Mesothelial cell of epicardium (in vitro differentiated cells): ENCODE measurements around the gene ERCC6L2. TPM values are rescaled to one million over a fixed set of nuclear protein-coding genes. Genes with fewer than 3 reads are reported as not detected.

Experiments used
- DNase-seq, 2 experiments: peaks; one replicate each; pipeline ENCODE4 v3.0.0; 2021; ENCODE audit warnings: low spot score in 2 of 2; ENCODE audit not compliant: unreplicated experiment in 2 of 2
- H3K27ac Mint-ChIP-seq: 2 replicates; pipeline ENCODE4 v1.8.0; 2021; ENCODE audit warnings: mixed read lengths
- H3K27me3 Mint-ChIP-seq: 2 replicates; pipeline ENCODE4 v1.8.0; 2021; ENCODE audit warnings: low read depth, mixed read lengths
- H3K36me3 Mint-ChIP-seq: 2 replicates; pipeline ENCODE4 v1.8.0; 2021; ENCODE audit warnings: mixed read lengths
- H3K4me1 Mint-ChIP-seq: 2 replicates; pipeline ENCODE4 v1.8.0; 2021; ENCODE audit warnings: mixed read lengths
- H3K4me3 Mint-ChIP-seq: 2 replicates; pipeline ENCODE4 v1.8.0; 2021; ENCODE audit warnings: mild to moderate bottlenecking, moderate library complexity, mixed read lengths
- H3K9me3 Mint-ChIP-seq: 2 replicates; pipeline ENCODE4 v1.8.0; 2021; ENCODE audit warnings: mixed read lengths
- CTCF ChIP-seq: fragments of 200-600 bp; sonication (generic); IDR thresholded peaks from one replicate; pipeline ENCODE4 v1.5.0; 2021; ENCODE audit warnings: antibody characterized with exemption; ENCODE audit not compliant: unreplicated experiment
- total RNA-seq: library from RNA; stranded (reverse); gene quantifications from 3 replicates; pipeline ENCODE4 v1.2.1, GENCODE V29; 2021

ERCC6L2 gene
- total RNA-seq, 1 donor from 2014 or later, result 63.1 TPM

- no peak for DNase-seq
- Mint-ChIP-seq H3K4me3 (no peak overlapping the region), H3K4me1 (no peaks in the 10 kb centered on the region), H3K9me3 (peaks cover 25% of the 10 kb centered on the region), H3K36me3 (peaks cover 27% of the 10 kb centered on the region), H3K27ac (no peak overlapping the region), H3K27me3 (no peaks in the 10 kb centered on the region)
- no peak for TF ChIP-seq CTCF
Observed at GRCh38 chr9:95864852-95865580, 10.5 kb upstream of the ERCC6L2 start.

DNA sequence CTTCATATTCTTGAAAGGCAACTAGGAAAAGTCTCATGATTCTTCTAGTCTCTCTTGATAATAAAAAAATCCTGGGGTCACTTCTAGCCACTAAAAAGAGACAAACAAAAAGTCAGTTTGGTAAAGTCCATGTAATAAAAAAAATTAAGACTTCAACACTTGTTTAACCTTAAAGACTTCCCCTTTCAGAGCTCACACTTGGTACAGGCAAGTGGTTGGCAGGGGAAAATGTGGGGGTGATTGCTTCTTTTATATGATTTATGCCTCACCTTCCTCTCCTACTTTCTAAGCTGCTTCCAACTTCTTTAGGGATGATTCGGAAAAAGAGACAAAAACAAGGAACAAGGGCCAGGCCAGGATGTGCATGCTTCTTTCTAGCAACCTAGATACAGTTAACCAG is 5.1 kb upstream of the ERCC6L2 start:
- Mint-ChIP-seq H3K9me3 (peaks cover 8% of the 10 kb centered on the region), H3K36me3 (peaks cover 32% of the 10 kb centered on the region), H3K27me3 (no peaks in the 10 kb centered on the region), H3K4me1 (peaks cover 17% of the 10 kb centered on the region), H3K4me3 (no peak overlapping the region), H3K27ac (no peak overlapping the region)
- DNase-seq, result no peak
- TF ChIP-seq CTCF, result no peak

DNA sequence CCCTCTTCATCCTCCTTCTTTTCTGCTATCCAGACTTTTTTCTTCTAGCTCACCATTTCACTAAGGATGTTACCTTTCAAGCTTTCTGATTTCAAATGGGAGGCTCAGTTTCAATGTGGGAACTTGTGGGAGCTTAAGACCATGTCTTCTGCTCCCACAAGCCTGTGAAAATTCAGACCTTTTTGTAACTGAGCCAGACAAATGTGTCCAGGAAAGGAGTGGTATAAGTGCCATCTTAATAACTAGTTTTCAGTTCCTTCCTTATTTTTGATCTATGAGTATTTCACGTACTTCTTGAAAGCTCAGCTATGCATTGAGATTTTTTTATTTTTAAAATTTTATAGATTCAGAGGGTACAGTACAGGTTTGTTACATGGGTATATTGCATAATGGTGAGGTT is 4.6 kb upstream of the ERCC6L2 start:
- Mint-ChIP-seq H3K27me3 (no peaks in the 10 kb centered on the region), H3K27ac (no peak overlapping the region), H3K9me3 (peaks cover 8% of the 10 kb centered on the region), H3K4me1 (peaks cover 17% of the 10 kb centered on the region), H3K4me3 (no peak overlapping the region), H3K36me3 (peaks cover 32% of the 10 kb centered on the region)
- TF ChIP-seq CTCF, result no peak
- no peak for DNase-seq

DNA sequence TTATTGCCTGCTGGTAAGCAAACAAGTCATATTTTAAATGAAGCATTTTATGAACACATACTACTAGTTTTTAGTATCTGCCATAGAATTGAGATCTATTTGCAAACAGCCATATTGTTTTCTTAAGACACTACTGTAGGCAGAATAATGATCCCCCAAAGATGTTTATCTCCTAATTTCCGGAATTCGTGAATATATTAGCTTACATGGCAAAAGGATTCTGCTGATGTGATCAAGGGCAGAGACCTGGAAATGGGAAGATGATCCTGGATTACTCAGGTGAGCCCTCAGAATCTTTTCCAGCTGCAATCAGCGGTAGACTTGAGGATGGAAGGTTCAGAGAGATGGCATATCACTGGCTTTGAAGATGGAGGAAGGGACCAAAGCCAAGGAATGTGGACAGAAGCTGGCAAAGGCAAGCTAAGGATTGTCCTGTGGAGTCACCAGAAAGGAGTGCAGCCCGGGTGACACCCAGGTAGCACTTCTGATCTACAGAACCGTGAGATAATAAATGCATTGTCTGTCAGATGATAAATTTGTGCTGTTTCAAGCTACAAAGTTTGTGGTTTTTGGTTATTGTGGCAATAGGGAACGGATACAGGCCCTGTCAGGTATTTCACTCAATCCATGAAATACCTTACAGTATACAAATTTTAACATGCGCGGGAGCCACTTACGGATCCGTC is 1.0 kb upstream of the ERCC6L2 start:
- peaks cover 33% of the 10 kb centered on the region for H3K36me3 Mint-ChIP-seq
- no peak overlapping the region for H3K4me3 Mint-ChIP-seq
- H3K4me1 Mint-ChIP-seq, result peaks cover 24% of the 10 kb centered on the region
- no peaks in the 10 kb centered on the region for H3K27me3 Mint-ChIP-seq
- no peak for DNase-seq
- H3K27ac Mint-ChIP-seq, result no peak overlapping the region
- peaks cover 14% of the 10 kb centered on the region for H3K9me3 Mint-ChIP-seq
- no peak for TF ChIP-seq CTCF

- Mint-ChIP-seq H3K36me3 (peaks cover 30% of the 10 kb centered on the region), H3K4me1 (peaks cover 28% of the 10 kb centered on the region), H3K27me3 (no peaks in the 10 kb centered on the region), H3K27ac (no peak overlapping the region), H3K4me3 (no peak overlapping the region), H3K9me3 (peaks cover 12% of the 10 kb centered on the region)
- peak in 1 of 2 experiments; percentile 51 for DNase-seq
- no peak for TF ChIP-seq CTCF
Observed at GRCh38 chr9:95874989-95875304, 544 bp upstream of the ERCC6L2 start.
